Measurements from ENCODE around the gene IRX1. TPM values are rescaled to one million over a fixed set of nuclear protein-coding genes. Genes with fewer than 3 reads are reported as not detected.

The IRX1 gene
- total RNA-seq, 1 donor from 2014 or later, result 10.3 TPM

GRCh38 chr5:3599226-3600105 lies 3.8 kb downstream of the IRX1 start:
- no peaks in the 10 kb centered on the region for H3K9me3 ChIP-seq
- intact Hi-C loops (cut with DNase I), result no loop called here
- no peaks in the 10 kb centered on the region for H3K36me3 ChIP-seq
- H3K27ac ChIP-seq, result no peak overlapping the region
- no peak overlapping the region for H3K4me3 ChIP-seq
- TF ChIP-seq CTCF (IDR thresholded peaks at IDR 0.05), result no peak
- peaks cover 13% of the 10 kb centered on the region for H3K27me3 ChIP-seq
- H3K4me1 ChIP-seq, result peaks cover 0 to 5% of the 10 kb centered on the region in 2 donors
- DNase-seq (ENCODE audit: low spot score in 2 of 2), result no peak

- DNase-seq (ENCODE audit: low spot score in 2 of 2), result no peak
- intact Hi-C loops (cut with DNase I), result no loop called here
- no peaks in the 10 kb centered on the region for H3K36me3 ChIP-seq
- peaks cover 8% of the 10 kb centered on the region for H3K27me3 ChIP-seq
- no peaks in the 10 kb centered on the region for H3K9me3 ChIP-seq
- TF ChIP-seq CTCF (IDR thresholded peaks at IDR 0.05), result no peak
- H3K27ac ChIP-seq, result no peak overlapping the region
- H3K4me1 ChIP-seq, result peaks cover 0 to 2% of the 10 kb centered on the region in 2 donors
- H3K4me3 ChIP-seq, result peak overlapping the region in 1 of 2 donors; percentile 7
These were observed 4.8 kb downstream of the IRX1 start for GRCh38 chr5:3600106-3601060.

- Histone ChIP-seq H3K4me3 (peak overlapping the region in 1 of 2 donors; percentile 7), H3K36me3 (no peaks in the 10 kb centered on the region), H3K27ac (no peak overlapping the region), H3K4me1 (peaks cover 0 to 2% of the 10 kb centered on the region in 2 donors), H3K9me3 (no peaks in the 10 kb centered on the region), H3K27me3 (peaks cover 8% of the 10 kb centered on the region)
- intact Hi-C loops (cut with DNase I), result no loop called here
- TF ChIP-seq CTCF (IDR thresholded peaks at IDR 0.05), result no peak
- no peak for DNase-seq (ENCODE audit: low spot score in 2 of 2)
These were observed 5.6 kb downstream of the IRX1 start for GRCh38 chr5:3601061-3601710.

GRCh38 chr5:3601911-3602782 lies 6.5 kb downstream of the IRX1 start:
- no peaks in the 10 kb centered on the region for H3K36me3 ChIP-seq
- no peaks in the 10 kb centered on the region for H3K9me3 ChIP-seq
- H3K4me1 ChIP-seq, result peaks cover 0 to 2% of the 10 kb centered on the region in 2 donors
- DNase-seq (ENCODE audit: low spot score in 2 of 2), result no peak
- no peak overlapping the region for H3K27ac ChIP-seq
- peaks cover 8% of the 10 kb centered on the region for H3K27me3 ChIP-seq
- TF ChIP-seq CTCF (IDR thresholded peaks at IDR 0.05), result no peak
- intact Hi-C loops (cut with DNase I), result no loop called here
- peak overlapping the region in 1 of 2 donors; percentile 38 for H3K4me3 ChIP-seq
